Progenitor cell of endocrine pancreas (in vitro differentiated cells): ENCODE measurements around the gene RWDD2A. TPM values are rescaled to one million over a fixed set of nuclear protein-coding genes. Genes with fewer than 3 reads are reported as not detected.

Experiments used
- DNase-seq: peaks from one replicate; pipeline ENCODE4 v3.0.0; 2021; ENCODE audit warnings: low spot score; ENCODE audit not compliant: unreplicated experiment
- H3K27ac Mint-ChIP-seq: 2 replicates; pipeline ENCODE4 v1.8.0; 2021; ENCODE audit warnings: mild to moderate bottlenecking, moderate library complexity, mixed read lengths
- H3K27me3 Mint-ChIP-seq: 2 replicates; pipeline ENCODE4 v1.8.0; 2021; ENCODE audit warnings: mixed read lengths
- H3K36me3 Mint-ChIP-seq: 2 replicates; pipeline ENCODE4 v1.8.0; 2022; ENCODE audit warnings: mixed read lengths; ENCODE audit not compliant: insufficient read depth
- H3K4me1 Mint-ChIP-seq: 2 replicates; pipeline ENCODE4 v1.8.0; 2021; ENCODE audit warnings: low read depth, mixed read lengths
- H3K4me3 Mint-ChIP-seq: 2 replicates; pipeline ENCODE4 v1.8.0; 2021; ENCODE audit warnings: low read depth, mild to moderate bottlenecking, moderate library complexity, mixed read lengths
- H3K9me3 Mint-ChIP-seq: 2 replicates; pipeline ENCODE4 v1.8.0; 2021; ENCODE audit warnings: low read depth, mixed read lengths
- total RNA-seq: library from RNA; stranded (reverse); gene quantifications from 2 replicates; pipeline ENCODE4 v1.2.1, GENCODE V29; 2021
- TF ChIP-seq, protein P1 (sequence below): fragments of 200-600 bp; sonication (generic); IDR thresholded peaks from one replicate; pipeline ENCODE4 v1.5.0; 2021; ENCODE audit warnings: antibody characterized with exemption, mild to moderate bottlenecking; ENCODE audit not compliant: unreplicated experiment

Gene RWDD2A
- total RNA-seq, 1 donor from 2014 or later: 7.6 TPM

- H3K9me3 Mint-ChIP-seq: no peaks in the 10 kb centered on the region
- no peak overlapping the region for H3K4me3 Mint-ChIP-seq
- no peak overlapping the region for H3K27ac Mint-ChIP-seq
- peaks cover 40% of the 10 kb centered on the region for H3K36me3 Mint-ChIP-seq
- H3K27me3 Mint-ChIP-seq: no peaks in the 10 kb centered on the region
- peaks cover 4% of the 10 kb centered on the region for H3K4me1 Mint-ChIP-seq
- TF ChIP-seq, protein P1, sequence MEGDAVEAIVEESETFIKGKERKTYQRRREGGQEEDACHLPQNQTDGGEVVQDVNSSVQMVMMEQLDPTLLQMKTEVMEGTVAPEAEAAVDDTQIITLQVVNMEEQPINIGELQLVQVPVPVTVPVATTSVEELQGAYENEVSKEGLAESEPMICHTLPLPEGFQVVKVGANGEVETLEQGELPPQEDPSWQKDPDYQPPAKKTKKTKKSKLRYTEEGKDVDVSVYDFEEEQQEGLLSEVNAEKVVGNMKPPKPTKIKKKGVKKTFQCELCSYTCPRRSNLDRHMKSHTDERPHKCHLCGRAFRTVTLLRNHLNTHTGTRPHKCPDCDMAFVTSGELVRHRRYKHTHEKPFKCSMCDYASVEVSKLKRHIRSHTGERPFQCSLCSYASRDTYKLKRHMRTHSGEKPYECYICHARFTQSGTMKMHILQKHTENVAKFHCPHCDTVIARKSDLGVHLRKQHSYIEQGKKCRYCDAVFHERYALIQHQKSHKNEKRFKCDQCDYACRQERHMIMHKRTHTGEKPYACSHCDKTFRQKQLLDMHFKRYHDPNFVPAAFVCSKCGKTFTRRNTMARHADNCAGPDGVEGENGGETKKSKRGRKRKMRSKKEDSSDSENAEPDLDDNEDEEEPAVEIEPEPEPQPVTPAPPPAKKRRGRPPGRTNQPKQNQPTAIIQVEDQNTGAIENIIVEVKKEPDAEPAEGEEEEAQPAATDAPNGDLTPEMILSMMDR: no peak
- DNase-seq: no peak
Measured at GRCh38 chr6:83176246-83176645, 16.9 kb upstream of the RWDD2A start.

DNA sequence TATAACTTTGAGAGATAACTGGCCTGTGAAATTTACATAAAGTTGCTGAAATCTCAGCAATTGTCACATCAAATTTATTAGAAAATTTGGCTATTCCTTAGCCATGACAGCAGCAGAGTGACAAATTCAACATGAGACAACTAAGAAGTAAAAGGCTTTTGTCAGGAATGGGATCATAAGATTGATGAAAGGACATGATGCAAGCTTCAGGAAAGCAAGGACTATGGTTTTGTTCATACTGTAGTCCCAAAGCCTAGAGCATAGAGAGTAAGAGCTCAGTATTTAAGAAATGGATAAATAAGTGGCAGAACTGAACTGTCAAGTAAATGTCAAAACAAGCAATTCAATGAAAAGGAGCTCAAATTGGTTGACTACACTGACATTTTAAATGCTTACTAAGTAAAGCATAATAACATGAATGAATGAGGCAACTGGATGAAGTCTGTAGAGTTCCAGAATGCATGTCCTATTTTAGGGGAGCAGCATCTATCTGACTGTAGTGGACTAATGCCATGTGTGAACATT, 12.7 kb upstream of the RWDD2A start:
- H3K9me3 Mint-ChIP-seq: no peaks in the 10 kb centered on the region
- H3K27ac Mint-ChIP-seq: no peak overlapping the region
- TF ChIP-seq, protein P1: no peak
- H3K36me3 Mint-ChIP-seq: peaks cover 40% of the 10 kb centered on the region
- H3K4me1 Mint-ChIP-seq: no peaks in the 10 kb centered on the region
- H3K27me3 Mint-ChIP-seq: no peaks in the 10 kb centered on the region
- no peak overlapping the region for H3K4me3 Mint-ChIP-seq
- no peak for DNase-seq

GRCh38 chr6:83182114-83182513, 11.0 kb upstream of the RWDD2A start:
- Mint-ChIP-seq H3K27me3 (no peaks in the 10 kb centered on the region), H3K4me3 (no peak overlapping the region), H3K36me3 (peaks cover 39% of the 10 kb centered on the region), H3K9me3 (no peaks in the 10 kb centered on the region), H3K27ac (no peak overlapping the region), H3K4me1 (no peaks in the 10 kb centered on the region)
- TF ChIP-seq, protein P1: no peak
- DNase-seq: no peak

DNA sequence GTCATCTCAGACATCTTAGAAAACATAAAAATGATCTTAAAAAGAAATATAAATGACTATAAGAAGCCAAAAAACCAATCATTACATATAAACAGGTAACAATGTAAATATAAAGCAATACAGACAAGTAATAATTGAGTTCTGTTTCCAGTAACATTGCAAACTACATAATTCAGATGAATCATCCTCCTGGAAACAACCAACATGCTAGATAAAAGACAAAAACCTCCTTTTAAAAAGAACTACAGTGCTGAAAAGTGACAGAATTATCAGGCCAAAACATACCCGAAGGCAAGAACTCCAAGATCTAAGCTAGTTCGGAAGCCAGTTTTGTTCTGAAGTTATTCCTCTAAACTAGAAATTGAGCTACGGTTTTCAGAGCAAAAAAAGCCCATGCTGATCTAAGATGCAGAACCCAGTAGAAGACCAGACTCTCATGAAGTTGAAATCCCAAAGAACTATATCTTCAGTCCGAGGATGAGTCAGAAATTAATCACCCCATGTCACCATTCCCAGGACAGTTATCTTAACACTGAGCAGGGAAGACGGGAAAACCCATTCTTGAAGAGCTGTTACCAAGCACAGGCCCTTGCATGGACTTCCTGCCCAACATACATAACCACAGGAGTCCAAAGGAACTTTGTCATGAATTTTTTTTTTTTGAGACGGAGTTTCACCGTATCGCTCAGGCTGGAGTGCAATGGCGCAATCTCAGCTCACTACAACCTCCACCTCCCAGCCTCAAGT, 9.9 kb upstream of the RWDD2A start:
- TF ChIP-seq, protein P1: no peak
- H3K27ac Mint-ChIP-seq: peak overlapping the region; percentile 68
- DNase-seq: no peak
- H3K4me3 Mint-ChIP-seq: no peak overlapping the region
- no peaks in the 10 kb centered on the region for H3K9me3 Mint-ChIP-seq
- H3K4me1 Mint-ChIP-seq: no peaks in the 10 kb centered on the region
- H3K36me3 Mint-ChIP-seq: peaks cover 28% of the 10 kb centered on the region
- no peaks in the 10 kb centered on the region for H3K27me3 Mint-ChIP-seq

GRCh38 chr6:83185096-83185495, 8.1 kb upstream of the RWDD2A start:
- TF ChIP-seq, protein P1: no peak
- H3K27me3 Mint-ChIP-seq: no peaks in the 10 kb centered on the region
- H3K9me3 Mint-ChIP-seq: no peaks in the 10 kb centered on the region
- H3K4me1 Mint-ChIP-seq: no peaks in the 10 kb centered on the region
- H3K36me3 Mint-ChIP-seq: peaks cover 25% of the 10 kb centered on the region
- no peak overlapping the region for H3K4me3 Mint-ChIP-seq
- no peak overlapping the region for H3K27ac Mint-ChIP-seq
- DNase-seq: no peak
